AG10803 (cell line): Measurements from ENCODE around the gene MRPL58.
"Not testable (repeated sequence)": the region's sequence is repeated elsewhere in the genome, so short reads cannot be mapped to it uniquely, and the experiment has no call there.

ENCODE experiments used
- DNase-seq: peaks from one replicate; pipeline ENCODE4 v3.0.0; 2010; ENCODE audit warnings: low read depth
- H3K4me3 ChIP-seq: 2 replicates; pipeline ENCODE4 v1.5.1; 2011; ENCODE audit warnings: mild to moderate bottlenecking, low read length, control low read depth
- TF ChIP-seq, protein P1 (sequence below): conservative IDR thresholded peaks from 2 replicates; pipeline ENCODE4 v1.5.1; 2011; ENCODE audit warnings: mild to moderate bottlenecking, low read length, control low read depth, inconsistent platforms

The MRPL58 gene

GRCh38 chr17:75044716-75045115 lies 32.2 kb downstream of the MRPL58 start:
- no peak overlapping the region for H3K4me3 ChIP-seq
- TF ChIP-seq, protein P1, sequence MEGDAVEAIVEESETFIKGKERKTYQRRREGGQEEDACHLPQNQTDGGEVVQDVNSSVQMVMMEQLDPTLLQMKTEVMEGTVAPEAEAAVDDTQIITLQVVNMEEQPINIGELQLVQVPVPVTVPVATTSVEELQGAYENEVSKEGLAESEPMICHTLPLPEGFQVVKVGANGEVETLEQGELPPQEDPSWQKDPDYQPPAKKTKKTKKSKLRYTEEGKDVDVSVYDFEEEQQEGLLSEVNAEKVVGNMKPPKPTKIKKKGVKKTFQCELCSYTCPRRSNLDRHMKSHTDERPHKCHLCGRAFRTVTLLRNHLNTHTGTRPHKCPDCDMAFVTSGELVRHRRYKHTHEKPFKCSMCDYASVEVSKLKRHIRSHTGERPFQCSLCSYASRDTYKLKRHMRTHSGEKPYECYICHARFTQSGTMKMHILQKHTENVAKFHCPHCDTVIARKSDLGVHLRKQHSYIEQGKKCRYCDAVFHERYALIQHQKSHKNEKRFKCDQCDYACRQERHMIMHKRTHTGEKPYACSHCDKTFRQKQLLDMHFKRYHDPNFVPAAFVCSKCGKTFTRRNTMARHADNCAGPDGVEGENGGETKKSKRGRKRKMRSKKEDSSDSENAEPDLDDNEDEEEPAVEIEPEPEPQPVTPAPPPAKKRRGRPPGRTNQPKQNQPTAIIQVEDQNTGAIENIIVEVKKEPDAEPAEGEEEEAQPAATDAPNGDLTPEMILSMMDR, result no peak
- DNase-seq, result no peak

DNA sequence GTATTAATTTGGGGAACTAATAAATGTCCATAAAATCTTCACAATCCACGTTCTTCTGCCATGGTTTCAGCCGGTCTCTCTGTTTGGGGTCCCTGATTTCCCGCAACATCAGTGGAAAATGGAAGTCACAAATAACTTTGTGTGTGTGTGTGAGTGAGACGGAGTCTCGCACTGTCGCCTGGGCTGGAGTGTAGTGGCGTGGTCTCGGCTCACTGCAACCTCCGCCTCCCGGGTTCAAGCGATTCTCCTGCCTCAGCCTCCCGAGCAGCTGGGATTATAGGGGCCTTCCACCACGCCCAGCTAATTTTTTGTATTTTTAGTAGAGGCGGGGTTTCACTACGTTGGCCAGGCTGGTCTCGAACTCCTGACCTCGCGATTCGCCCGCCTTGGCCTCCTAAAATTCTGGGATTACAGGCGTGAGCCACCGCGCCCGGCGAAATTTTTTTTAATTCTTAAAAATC lies 33.5 kb downstream of the MRPL58 start:
- H3K4me3 ChIP-seq, result peak overlapping the region; percentile 98
- DNase-seq, result not testable (repeated sequence)

- TF ChIP-seq, protein P1, result no peak
- H3K4me3 ChIP-seq, result peak within 1 kb of the TSS; percentile 98
- peak; percentile 97 for DNase-seq
Measured at GRCh38 chr17:75046407-75047289, 34.2 kb downstream of the MRPL58 start, which contains the start of the genes ATP5PD and KCTD2. ATP5PD (minus strand) TSS chr17:75046969; CDS start chr17:75042650, 4,319 bp downstream. KCTD2 (plus strand) TSS chr17:75047225; CDS start chr17:75047251, 26 bp downstream.

- no peak for DNase-seq
- TF ChIP-seq, protein P1, result no peak
- H3K4me3 ChIP-seq, result peak overlapping the region; percentile 98
Measured at GRCh38 chr17:75047398-75048098, 35.1 kb downstream of the MRPL58 start.

DNA sequence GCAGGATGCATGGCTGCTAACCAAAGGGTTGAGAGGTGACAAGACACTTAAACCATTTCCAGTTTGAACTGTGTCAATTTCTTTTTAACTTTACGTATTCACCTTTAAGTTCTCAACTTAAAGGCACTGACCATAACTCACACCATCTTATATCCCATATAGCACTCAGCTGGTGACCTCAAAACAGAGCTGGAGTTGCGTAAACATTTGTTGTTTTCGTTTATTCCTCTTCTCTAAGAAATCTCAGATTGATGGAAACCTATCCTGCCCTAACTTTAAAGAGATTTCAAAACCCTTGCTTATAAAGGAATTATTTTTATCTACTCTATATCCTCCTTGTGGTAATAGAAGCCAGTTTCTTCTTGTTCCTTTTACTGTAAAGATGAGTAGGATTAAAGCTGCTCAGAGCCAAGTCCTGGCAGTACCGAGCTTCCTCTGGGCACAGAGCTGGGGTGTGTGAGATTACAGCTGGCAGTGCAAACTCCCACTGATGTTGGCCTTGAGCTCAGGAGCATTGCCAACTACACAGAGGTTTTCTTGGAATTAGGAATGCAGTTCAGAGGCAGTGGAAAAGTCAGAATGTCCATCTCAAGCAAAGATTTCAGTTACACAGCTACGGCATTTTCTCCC lies 35.9 kb downstream of the MRPL58 start:
- H3K4me3 ChIP-seq, result peak overlapping the region; percentile 98
- TF ChIP-seq, protein P1, result no peak
- peak; percentile 72 for DNase-seq

DNA sequence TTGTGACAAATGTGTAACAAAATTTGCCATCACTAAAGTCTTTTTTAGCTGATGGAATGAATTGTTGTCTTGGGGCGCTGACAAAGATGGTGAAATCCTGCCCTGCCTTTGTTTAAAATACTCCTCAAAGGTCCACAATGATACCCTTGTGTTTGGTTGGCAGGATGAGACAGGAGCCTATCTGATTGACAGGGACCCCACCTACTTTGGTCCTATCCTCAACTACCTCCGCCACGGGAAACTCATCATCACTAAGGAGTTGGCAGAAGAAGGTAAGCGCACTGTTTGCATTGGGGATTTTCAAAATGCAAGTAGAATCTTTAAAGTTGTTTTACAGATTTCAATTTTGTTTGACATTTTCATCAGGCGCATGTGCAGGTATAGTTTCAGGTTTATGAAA lies 36.6 kb downstream of the MRPL58 start:
- no peak for DNase-seq
- H3K4me3 ChIP-seq, result 0 out of 2 replicates have a peak overlapping the region, but pooled peaks have one; percentile 98
- TF ChIP-seq, protein P1, result no peak

- DNase-seq, result no peak
- H3K4me3 ChIP-seq, result no peak overlapping the region
- TF ChIP-seq, protein P1, result no peak
Measured at GRCh38 chr17:75049706-75050105, 37.2 kb downstream of the MRPL58 start.
